Activated B cell treated with CpG ODN at 0.5 μM for 24 hours (primary cell): ENCODE measurements around the gene SMURF1. TPM values are rescaled to one million over a fixed set of nuclear protein-coding genes. Genes with fewer than 3 reads are reported as not detected.

Source experiments
- ATAC-seq: fragments of 200-7000 bp; cut with Tn5 transposase; one replicate; pipeline ENCODE4 v1.10.0; 2021; ENCODE audit warnings: low read depth, mild to moderate bottlenecking, moderate library complexity
- CTCF ChIA-PET: fragments of 350-600 bp; sonication (Branson Sonifier 250); formaldehyde crosslinking; loops from one replicate; lab custom pipeline; 2021; ENCODE audit warnings: antibody characterized with exemption; lab: Charles Lee
- POLR2A ChIA-PET: fragments of 350-600 bp; sonication (Branson Sonifier 250); formaldehyde crosslinking; loops from one replicate; lab custom pipeline; 2021; ENCODE audit warnings: antibody characterized with exemption; lab: Charles Lee
- DNase-seq: peaks from one replicate; pipeline ENCODE4 v3.0.0; 2022
- H3K27ac Mint-ChIP-seq: one replicate; pipeline ENCODE4 v1.8.0; 2020; ENCODE audit warnings: mixed read lengths
- H3K27me3 Mint-ChIP-seq: one replicate; pipeline ENCODE4 v1.8.0; 2021; ENCODE audit warnings: mixed read lengths
- H3K36me3 Mint-ChIP-seq: one replicate; pipeline ENCODE4 v1.8.0; 2021; ENCODE audit warnings: low read depth, mixed read lengths
- H3K4me1 Mint-ChIP-seq: one replicate; pipeline ENCODE4 v1.8.0; 2021; ENCODE audit warnings: mixed read lengths
- H3K4me3 Mint-ChIP-seq: one replicate; pipeline ENCODE4 v1.8.0; 2020; ENCODE audit warnings: mild to moderate bottlenecking, mixed read lengths
- H3K9me3 Mint-ChIP-seq: one replicate; pipeline ENCODE4 v1.8.0; 2020; ENCODE audit warnings: mixed read lengths
- CTCF ChIP-seq: fragments of 200-600 bp; IDR thresholded peaks from one replicate; pipeline ENCODE4 v1.8.0; 2022; ENCODE audit warnings: antibody characterized with exemption, mild to moderate bottlenecking
- intact Hi-C: fragments of 100-400 bp; cut with micrococcal nuclease; formaldehyde crosslinking; loops from one replicate; pipeline ENCODE4 v1.15.1; 2024
- total RNA-seq: library from RNA; stranded (reverse); gene quantifications from 2 replicates; pipeline ENCODE4 v1.2.3, GENCODE V29; 2022

Gene SMURF1
- total RNA-seq, 1 donor from 2014 or later = 23.1 TPM

- Mint-ChIP-seq H3K9me3 (peaks cover 23% of the 10 kb centered on the region), H3K4me3 (no peak overlapping the region), H3K27ac (no peak overlapping the region), H3K36me3 (peaks cover 36% of the 10 kb centered on the region), H3K4me1 (peaks cover 17% of the 10 kb centered on the region), H3K27me3 (no peaks in the 10 kb centered on the region)
- no peak for TF ChIP-seq CTCF
- intact Hi-C loops = no loop called here
- ChIA-PET CTCF (no interaction called here), POLR2A (interaction anchor here (0.5 kb wide), 1 partner anchor 20 kb away, joined by 3 read pairs; no protein-coding TSS in a partner anchor)
- DNase-seq = no peak
- ATAC-seq = no peak
Measured at GRCh38 chr7:99098286-99098823, 45.6 kb downstream of the SMURF1 start.

- Mint-ChIP-seq H3K4me1 (peaks cover 11% of the 10 kb centered on the region), H3K27ac (no peak overlapping the region), H3K36me3 (peaks cover 36% of the 10 kb centered on the region), H3K4me3 (no peak overlapping the region), H3K9me3 (peaks cover 23% of the 10 kb centered on the region), H3K27me3 (no peaks in the 10 kb centered on the region)
- no peak for ATAC-seq
- no peak for DNase-seq
- intact Hi-C loops = no loop called here
- ChIA-PET CTCF (interaction anchor here (1.1 kb wide), 1 partner anchor 14 kb away, joined by 3 read pairs; no protein-coding TSS in a partner anchor), POLR2A (interaction anchor here (0.5 kb wide), 1 partner anchor 19 kb away, joined by 3 read pairs; no protein-coding TSS in a partner anchor)
- no peak for TF ChIP-seq CTCF
Measured at GRCh38 chr7:99097730-99098129, 46.2 kb downstream of the SMURF1 start.

GRCh38 chr7:99096124-99096887, 47.6 kb downstream of the SMURF1 start:
- Mint-ChIP-seq H3K27me3 (no peaks in the 10 kb centered on the region), H3K36me3 (peaks cover 36% of the 10 kb centered on the region), H3K4me3 (no peak overlapping the region), H3K4me1 (peaks cover 10% of the 10 kb centered on the region), H3K27ac (no peak overlapping the region), H3K9me3 (peaks cover 23% of the 10 kb centered on the region)
- intact Hi-C loops = no loop called here
- ATAC-seq (no peak), DNase-seq (no peak)
- ChIA-PET POLR2A (no interaction called here), CTCF (no interaction called here)
- no peak for TF ChIP-seq CTCF

- ChIA-PET CTCF (no interaction called here), POLR2A (no interaction called here)
- Mint-ChIP-seq H3K27ac (no peak overlapping the region), H3K4me1 (peaks cover 10% of the 10 kb centered on the region), H3K27me3 (no peaks in the 10 kb centered on the region), H3K36me3 (peaks cover 33% of the 10 kb centered on the region), H3K9me3 (peaks cover 22% of the 10 kb centered on the region), H3K4me3 (no peak overlapping the region)
- intact Hi-C loops = no loop called here
- ATAC-seq (no peak), DNase-seq (no peak)
- no peak for TF ChIP-seq CTCF
Measured at GRCh38 chr7:99095698-99096097, 48.2 kb downstream of the SMURF1 start.

- no peak overlapping the region for H3K27ac Mint-ChIP-seq
- peaks cover 25% of the 10 kb centered on the region for H3K36me3 Mint-ChIP-seq
- peaks cover 16% of the 10 kb centered on the region for H3K9me3 Mint-ChIP-seq
- no peak for TF ChIP-seq CTCF
- no peak overlapping the region for H3K4me3 Mint-ChIP-seq
- ChIA-PET CTCF (no interaction called here), POLR2A (interaction anchor here (0.7 kb wide), 1 partner anchor 216 kb away, joined by 5 read pairs; no protein-coding TSS in a partner anchor)
- no peak for DNase-seq
- no peak for ATAC-seq
- no peaks in the 10 kb centered on the region for H3K27me3 Mint-ChIP-seq
- peaks cover 7% of the 10 kb centered on the region for H3K4me1 Mint-ChIP-seq
- intact Hi-C loops = no loop called here
Measured at GRCh38 chr7:99094401-99094800, 49.5 kb downstream of the SMURF1 start.
